H1 (cell line): ENCODE measurements around the gene PLIN4. TPM values are rescaled to one million over a fixed set of nuclear protein-coding genes. Genes with fewer than 3 reads are reported as not detected.

Source experiments
- BACH1 ChIP-seq: IDR thresholded peaks from 2 replicates; pipeline ENCODE4 v1.6.1; 2012; ENCODE audit warnings: low read length, improper control_type of control experiment
- CTCF ChIP-seq, 3 experiments: IDR thresholded peaks; 1 replicate in 2 of 3; 2 replicates in 1 of 3; pipeline versions ENCODE4 v1.5.1 to v1.6.1; 2011; ENCODE audit warnings: low read length in 3 of 3, mild to moderate bottlenecking in 3 of 3, inconsistent platforms in 2 of 3, low read depth in 1 of 3, moderate library complexity in 1 of 3; ENCODE audit not compliant: insufficient read depth in 1 of 3; ENCODE audit errors: control extremely low read depth in 1 of 3
- HDAC2 ChIP-seq, 2 experiments: fragments of 300-600 bp in 1 of 2; sonication (generic) in 1 of 2; IDR thresholded peaks; 2 replicates each; pipeline ENCODE4 v1.6.1; 2011 to 2012; ENCODE audit warnings: low read depth in 2 of 2, low read length in 2 of 2, mild to moderate bottlenecking in 2 of 2, moderate library complexity in 2 of 2, borderline replicate concordance in 1 of 2, inconsistent platforms in 1 of 2
- NRF1 ChIP-seq: IDR thresholded peaks from 2 replicates; pipeline ENCODE4 v1.6.1; 2011; ENCODE audit warnings: mild to moderate bottlenecking, low read depth, low read length, improper control_type of control experiment
- PHF8 ChIP-seq: fragments of 200-600 bp; sonication (generic); conservative IDR thresholded peaks from 2 replicates; pipeline ENCODE4 v1.7.1; 2012; ENCODE audit warnings: low read depth, mild to moderate bottlenecking, inconsistent platforms, low read length, moderate library complexity
- SIX5 ChIP-seq: IDR thresholded peaks from 2 replicates; pipeline ENCODE4 v1.6.1; 2011; ENCODE audit warnings: mild to moderate bottlenecking, low read depth, low read length
- polyA plus RNA-seq, 7 experiments: library from polyadenylated mRNA; depleted of rRNA in 3 of 7; stranded (reverse) in 5 of 7; unstranded in 2 of 7; fragments of >200 nt in 5 of 7; fragments of 200-250 nt in 2 of 7; gene quantifications; 1 replicate in 5 of 7; 2 replicates in 1 of 7; 4 replicates in 1 of 7; pipeline versions ENCODE4 v1.2.1 to v1.2.3, GENCODE V29; 2011 to 2013; ENCODE audit warnings: missing spikeins in 2 of 7, mixed read lengths in 2 of 7
- total RNA-seq: library from RNA; stranded (reverse); fragmentation: NEBNext Ultra II Directional; extraction: Animal tissue kit (Norgen Biotek cat#: 25700); gene quantifications from 2 replicates; pipeline ENCODE4 v1.2.1, GENCODE V29; 2021

PLIN4 gene
- total and polyA plus RNA-seq, 2 of the 8 experiments (the other 6 are each of a cell fraction or from before 2014, with no cell fraction given) = 0.35 to 0.45 TPM

DNA sequence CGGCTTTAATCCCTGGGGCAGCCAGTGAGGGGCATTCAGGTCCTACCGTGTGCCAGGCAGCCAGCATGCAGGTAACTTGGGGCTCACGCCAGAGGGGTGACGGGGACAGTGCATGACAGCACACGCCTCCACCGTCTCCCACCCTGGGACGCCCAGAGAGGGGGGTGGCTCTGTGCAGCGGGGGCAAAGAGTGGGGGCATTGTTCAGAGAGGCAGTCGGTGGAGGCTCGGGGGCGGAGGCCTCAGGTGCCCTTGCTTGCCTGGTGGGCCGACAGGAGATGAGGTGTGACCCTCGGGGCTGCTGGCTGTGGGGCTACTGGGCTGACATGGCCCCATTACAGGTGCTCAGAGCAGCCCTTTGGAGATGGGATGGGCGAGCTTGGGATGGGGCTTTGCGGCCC, 18.4 kb downstream of the PLIN4 start (continued):
- TF ChIP-seq PHF8 (no peak), CTCF (IDR thresholded peaks at IDR 0.05; ENCODE audit: control extremely low read depth in 1 of 3, insufficient read depth in 1 of 3, low read depth in 1 of 3, low read length in 3 of 3) (no peak), SIX5 (no peak), BACH1 (no peak), HDAC2 (IDR thresholded peaks at IDR 0.05; ENCODE audit: borderline replicate concordance in 1 of 2, low read depth in 2 of 2, low read length in 2 of 2) (no peak), NRF1 (no peak)
